NCI-H1092 (cell line): ENCODE measurements around the gene NAALADL1.

Source experiments
- DNase-seq: peaks from one replicate; lab custom pipeline; 2025; lab: John Stamatoyannopoulos, UW

NAALADL1 gene

DNA sequence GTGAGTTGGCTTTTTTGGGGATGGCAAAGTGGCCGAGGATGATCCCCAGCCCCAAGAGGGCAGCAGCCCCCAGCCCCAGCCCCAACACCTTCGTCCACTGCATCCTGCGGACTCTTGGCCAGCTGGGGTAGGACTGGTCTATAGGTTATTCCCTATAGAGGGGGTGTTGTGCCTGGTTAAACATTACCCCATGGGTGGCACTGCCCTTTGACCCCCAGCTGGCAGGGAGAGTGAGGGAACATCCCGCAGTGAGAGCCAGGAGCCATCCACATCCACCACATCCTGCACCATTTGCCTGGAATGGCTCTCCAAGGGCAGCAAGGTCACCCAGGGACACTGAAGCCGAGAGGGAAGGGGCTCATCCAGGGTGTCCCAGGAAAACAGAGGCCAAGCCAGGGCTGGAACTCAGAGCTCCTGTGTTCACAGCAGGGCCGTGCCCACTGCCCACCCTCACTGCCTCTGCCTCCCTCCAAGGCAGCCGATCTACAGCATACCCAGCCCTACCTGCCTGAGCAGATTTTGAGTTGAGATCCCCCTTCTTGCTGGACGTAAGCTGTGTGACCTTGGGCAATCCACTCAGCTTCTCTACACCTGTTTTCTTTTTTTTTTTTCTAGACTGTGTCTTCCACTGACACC, at the start of gene NAALADL1:
NAALADL1 (minus strand) TSS at position 135 of the 636 bp plus-strand sequence; CDS start at position 103, 32 bp downstream.
- no peak for DNase-seq

GRCh38 chr11:65107751-65108468, 49.6 kb upstream of the NAALADL1 start:
- no peak for DNase-seq

DNA sequence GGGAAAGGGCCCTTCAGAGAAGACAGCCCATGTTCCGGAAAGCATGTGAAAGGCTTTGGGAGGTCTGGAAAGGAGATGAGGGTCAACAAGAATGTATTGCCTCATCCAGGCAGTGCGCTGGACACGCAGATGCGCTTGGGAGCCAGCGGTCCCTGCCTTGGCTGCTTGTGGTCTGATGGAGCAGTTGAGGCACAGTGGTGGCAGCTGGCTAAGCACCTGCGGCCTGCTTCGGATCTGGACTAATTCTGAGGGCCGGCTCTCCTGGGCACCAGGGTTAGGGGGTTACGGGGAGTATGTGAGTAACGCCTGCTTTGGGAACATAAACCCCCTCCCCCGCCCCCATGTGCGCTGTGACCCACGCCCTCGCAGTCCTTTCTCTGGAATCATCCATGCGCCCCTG, 48.7 kb upstream of the NAALADL1 start:
- no peak for DNase-seq

DNA sequence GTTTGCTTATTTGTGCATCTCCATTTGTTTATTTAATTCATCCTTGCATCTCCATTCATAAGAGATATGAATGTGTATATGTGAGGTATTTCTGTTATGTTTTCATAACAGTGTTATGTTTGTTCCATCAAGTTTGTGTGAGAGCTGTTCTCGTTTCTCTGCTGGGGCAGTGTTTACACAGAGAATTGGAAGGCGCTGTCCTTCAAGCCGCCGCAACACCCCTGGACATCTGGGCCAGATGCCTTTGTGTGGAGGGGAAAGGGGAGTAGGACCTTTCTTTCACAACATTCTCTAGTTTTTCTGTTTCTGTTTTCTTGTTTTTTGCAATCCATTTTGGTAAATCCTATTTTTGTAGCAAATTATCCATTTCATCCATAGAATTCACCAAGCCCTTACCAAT, 46.3 kb upstream of the NAALADL1 start:
- no peak for DNase-seq

GRCh38 chr11:65103476-65103875, 45.1 kb upstream of the NAALADL1 start:
- no peak for DNase-seq

DNA sequence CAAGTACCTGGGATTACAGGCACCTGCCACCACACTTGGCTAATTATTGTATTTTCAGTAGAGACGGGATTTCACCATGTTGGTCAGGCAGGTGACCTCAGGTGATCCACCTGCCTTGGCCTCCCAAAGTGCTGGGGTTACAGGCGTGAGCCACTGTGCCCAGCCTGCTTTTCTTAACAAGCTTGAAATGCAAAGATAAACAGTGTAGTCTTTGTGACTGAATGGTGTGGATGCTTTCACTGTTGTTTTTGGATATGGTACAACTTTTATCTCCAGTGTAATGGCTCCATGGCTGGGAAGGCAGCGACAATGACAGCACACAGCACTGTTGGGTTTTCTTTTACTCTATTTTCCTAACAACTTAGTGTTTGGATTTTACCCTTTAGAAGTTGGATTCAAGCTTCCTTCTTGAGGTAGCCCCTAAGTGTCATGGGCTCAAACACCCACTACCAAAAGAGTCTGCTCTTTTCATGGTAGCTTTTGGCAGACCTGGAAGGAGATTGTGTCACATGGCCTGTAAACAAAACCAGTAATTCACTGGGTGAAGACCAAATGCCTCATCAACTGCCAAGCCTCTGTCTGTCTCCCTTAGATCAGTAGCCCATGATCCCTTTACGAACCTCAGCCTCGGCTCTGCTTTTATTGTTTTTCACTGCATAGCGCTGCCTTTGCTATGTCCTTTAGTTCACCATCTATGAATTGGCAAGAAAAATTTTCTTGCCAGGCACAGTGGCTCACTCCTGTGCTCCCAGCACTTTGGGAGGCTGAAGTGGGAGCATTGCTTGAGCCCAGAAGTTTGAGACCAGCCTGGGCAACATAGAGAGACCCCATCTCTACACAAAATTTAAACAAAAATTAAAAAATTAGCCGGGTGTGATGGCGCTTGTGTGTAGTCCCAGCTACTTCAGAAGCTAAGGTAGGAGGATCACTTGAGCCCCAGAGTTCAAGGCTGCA, 44.1 kb upstream of the NAALADL1 start:
- peak; percentile 69 for DNase-seq

DNA sequence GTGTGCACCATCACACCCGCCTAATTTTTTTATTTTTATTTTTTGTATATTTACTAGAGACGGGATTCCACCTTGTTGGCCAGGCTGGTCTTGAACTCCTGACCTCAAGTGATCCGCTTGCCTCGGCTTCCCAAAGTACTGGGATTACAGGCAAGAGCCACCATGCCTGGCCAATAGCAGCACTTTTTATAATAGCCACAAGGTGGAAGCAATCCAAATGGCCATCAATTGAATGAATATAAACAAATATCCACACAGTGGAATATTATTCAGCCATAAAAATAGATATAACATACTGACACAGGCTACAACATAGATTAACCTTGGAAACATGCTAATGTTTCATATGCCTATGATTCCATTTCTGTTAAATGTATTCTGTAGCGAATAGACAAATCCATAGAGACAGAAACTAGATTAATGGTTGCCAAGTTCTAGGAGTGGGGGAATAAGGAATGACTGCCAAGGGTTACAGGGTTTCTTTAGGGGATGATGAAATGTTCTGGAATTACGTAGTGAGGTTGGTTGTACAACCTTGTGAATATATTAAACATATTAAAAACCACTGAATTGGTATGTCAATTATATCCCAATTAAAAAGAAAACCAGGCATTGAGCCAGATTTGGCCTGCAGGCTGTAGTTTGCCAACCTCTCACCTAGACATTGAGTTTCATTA, 42.5 kb upstream of the NAALADL1 start:
- DNase-seq = no peak

DNA sequence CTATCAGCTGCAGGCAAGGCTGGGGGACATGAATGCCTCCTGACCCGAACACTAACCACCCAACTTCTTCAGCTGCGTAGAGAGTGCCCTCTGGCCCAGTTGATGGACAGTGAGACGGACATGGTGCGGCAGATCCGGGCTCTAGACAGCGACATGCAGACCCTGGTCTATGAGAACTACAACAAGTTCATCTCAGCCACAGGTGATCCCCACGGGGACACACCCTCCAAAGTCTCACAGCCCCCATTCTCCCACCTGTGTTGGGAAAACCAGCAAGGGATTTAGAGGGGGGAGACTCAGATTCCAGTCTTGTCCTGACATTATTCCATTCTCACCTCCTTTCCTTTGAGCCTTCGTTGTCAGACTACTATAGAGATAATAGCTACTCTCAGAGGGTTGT, 38.6 kb upstream of the NAALADL1 start:
- no peak for DNase-seq

- DNase-seq = peak; percentile 92
These were observed 37.8 kb upstream of the NAALADL1 start, which contains the start of gene VPS51 for GRCh38 chr11:65095974-65096806. VPS51 (plus strand) TSS chr11:65096214; CDS start chr11:65096251, 37 bp downstream.

DNA sequence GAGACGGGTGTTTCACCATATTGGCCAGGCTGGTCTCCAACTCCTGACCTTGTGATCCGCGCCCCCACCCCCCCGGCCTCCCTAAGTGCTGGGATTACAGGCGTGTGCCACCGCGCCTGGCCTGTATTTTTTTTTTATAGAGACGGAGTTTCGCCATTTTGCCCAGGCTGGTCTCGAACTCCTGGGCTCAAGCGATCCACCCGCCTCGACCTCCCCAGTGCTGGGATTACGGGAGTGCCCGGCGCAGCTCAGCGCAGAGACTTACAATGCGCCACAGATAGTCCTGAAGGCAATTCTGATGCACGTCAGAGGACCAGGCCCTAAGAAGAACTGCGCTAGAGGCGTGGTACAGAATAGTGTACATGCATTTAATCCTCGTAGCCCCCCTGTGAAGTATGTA, 37.1 kb upstream of the NAALADL1 start:
- DNase-seq = no peak

- DNase-seq = no peak
These were observed 32.3 kb upstream of the NAALADL1 start for GRCh38 chr11:65090628-65091027.

GRCh38 chr11:65089621-65090020, 31.3 kb upstream of the NAALADL1 start:
- DNase-seq = no peak

DNA sequence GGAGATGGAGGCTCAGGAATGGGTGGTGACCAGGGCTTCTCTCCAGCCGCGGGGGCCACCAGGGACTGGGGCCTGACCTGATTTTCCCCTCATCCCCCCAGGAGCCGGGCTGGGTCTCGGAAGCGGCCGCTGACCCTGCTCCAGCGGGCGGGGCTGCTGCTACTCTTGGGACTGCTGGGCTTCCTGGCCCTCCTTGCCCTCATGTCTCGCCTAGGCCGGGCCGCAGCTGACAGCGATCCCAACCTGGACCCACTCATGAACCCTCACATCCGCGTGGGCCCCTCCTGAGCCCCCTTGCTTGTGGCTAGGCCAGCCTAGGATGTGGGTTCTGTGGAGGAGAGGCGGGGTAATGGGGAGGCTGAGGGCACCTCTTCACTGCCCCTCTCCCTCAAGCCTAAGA, 29.5 kb upstream of the NAALADL1 start:
- DNase-seq = no peak

DNA sequence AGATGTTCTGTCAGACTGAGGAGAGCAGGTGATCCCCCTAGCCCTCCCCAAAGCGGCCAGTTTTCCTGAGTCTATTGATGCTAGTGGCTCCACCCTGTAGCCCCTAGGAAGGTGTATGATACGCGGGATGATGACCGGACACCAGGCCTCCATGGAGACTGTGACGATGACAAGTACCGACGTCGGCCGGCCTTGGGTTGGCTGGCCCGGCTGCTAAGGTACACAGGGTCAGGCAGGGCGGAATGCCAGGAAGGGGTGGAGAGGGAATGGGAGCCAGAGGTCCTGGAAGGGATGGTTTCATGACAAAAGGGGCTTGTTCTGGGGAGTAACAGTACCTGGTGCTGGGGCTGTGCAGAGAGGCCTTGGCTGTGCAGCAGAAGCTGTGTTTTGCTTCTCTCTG, 28.9 kb upstream of the NAALADL1 start:
- no peak for DNase-seq

GRCh38 chr11:65086809-65087208, 28.5 kb upstream of the NAALADL1 start:
- DNase-seq = no peak

DNA sequence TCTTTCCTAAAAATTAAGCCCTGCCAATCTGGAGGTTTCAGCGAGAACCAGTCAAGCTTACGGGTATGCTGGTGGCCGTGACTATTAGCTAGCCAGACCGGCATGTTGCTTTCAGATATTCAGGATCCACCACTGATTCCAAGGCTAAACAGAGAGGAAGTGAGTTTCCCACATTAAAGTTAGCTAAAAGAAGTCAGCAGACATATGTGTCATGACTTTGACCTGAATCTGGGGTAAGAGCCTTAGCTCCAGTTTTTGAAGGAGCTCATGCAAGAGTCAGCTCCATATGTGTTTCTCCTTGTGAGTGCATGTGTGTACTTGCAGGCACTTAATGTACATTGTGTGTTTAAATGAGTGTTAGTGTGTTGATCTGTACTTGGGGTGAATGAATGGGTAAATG, 27.1 kb upstream of the NAALADL1 start:
- DNase-seq = no peak

DNA sequence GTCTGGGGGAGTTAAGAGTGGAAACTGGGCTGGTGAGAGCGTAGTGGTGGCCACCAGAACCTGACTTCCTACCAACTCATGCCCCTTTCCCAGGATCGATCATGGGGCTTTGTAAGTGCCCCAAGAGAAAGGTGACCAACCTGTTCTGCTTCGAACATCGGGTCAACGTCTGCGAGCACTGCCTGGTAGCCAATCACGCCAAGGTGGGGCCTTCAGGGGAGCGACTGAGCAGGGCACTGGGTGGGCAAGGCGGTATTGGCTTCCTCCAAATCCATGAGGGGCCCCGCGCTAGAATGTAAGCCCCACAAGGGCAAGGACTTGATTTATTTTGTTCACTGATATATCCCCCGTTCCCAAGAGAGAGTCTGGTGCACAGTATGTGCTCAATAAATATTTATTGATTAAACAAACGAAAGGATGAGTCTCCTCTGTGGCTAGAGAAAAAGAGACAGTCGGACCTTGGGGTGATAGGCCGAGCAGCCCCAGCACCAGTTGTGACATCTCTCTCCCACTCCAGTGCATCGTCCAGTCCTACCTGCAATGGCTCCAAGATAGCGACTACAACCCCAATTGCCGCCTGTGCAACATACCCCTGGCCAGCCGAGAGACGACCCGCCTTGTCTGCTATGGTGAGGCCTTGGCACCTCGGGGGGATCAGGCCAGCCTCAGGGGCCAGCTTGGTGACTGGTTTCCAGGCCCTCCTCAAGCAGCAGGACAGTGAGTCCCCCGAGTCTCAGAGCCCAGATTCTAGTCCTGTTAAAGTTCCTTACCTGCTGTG, 26.4 kb upstream of the NAALADL1 start:
- DNase-seq = no peak

DNA sequence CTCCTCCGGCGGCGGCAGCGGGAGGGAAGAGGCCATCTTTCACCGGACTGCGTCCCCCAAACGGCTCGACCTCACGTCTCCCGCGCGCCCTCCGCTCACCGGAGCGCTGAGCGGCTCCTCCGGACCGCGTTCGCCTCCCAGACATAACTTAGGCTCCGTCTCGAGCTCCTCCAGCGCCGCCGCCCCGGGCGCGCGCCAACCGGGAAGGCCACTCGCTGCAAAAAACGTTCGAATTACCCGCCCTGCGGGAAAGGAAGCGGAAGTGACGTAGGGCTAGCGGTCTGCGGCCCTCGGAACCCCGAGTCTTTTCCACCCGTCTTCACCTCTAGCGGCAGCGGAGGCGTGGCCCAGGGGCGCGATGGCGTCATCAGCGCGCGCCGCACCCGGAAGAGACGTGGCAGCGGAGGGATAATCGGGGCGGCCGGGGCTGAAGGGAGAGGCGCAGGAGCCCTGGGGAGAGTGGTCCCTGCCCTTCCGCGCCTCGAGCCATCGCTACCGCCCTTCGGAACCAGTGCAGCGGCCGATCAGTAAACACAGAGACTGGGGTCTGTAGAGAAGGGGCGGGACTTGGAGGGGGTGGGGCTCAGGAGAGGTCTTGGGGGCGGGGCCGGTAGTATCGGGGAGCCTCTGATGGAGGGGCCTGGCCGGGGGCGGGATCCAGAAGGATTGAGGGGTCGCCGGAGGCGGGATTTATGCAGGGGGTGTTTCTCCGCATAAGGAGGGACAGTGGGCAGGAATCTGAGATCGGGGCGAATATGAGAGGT, 25.7 kb upstream of the NAALADL1 start, which contains the start of the genes CDCA5 and ZFPL1:
CDCA5 (minus strand) TSS at position 207 of the 764 bp plus-strand sequence; CDS start at position 145, 62 bp downstream.
ZFPL1 (plus strand) TSS at position 389 of the 764 bp plus-strand sequence. CDS start 477 bp downstream, outside the sequence.
- peak; percentile 97 for DNase-seq
